Ammon's horn (tissue), 1 donor: Measurements from ENCODE around the gene COL26A1.
A peak's percentile ranks its signal among the peaks of the same experiment; 100 is the strongest.

ENCODE experiments used
- DNase-seq: peaks from one replicate; pipeline ENCODE4 v3.0.0-alpha.2; 2016; ENCODE audit warnings: low spot score

COL26A1 gene

DNA sequence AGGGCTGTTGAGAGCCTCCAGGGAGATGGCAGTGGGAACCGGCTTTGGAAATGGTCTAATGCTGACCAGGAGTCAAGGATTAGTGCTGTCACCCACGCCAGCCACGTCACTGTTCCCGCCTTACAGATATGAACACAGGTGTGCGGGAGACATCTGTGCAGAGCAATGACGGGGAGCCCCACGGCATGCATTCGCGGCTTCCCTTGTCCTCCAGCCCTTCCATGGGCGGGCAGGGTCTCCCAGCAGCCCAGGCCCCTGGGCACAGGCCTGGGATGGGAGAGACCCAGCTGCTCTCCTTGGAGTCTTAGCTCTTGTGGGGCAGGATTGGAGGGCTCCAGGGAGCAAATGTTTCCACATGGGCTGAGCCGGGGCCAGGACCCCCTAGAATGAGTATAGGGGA is 172.2 kb downstream of the COL26A1 start:
- no peak for DNase-seq

DNA sequence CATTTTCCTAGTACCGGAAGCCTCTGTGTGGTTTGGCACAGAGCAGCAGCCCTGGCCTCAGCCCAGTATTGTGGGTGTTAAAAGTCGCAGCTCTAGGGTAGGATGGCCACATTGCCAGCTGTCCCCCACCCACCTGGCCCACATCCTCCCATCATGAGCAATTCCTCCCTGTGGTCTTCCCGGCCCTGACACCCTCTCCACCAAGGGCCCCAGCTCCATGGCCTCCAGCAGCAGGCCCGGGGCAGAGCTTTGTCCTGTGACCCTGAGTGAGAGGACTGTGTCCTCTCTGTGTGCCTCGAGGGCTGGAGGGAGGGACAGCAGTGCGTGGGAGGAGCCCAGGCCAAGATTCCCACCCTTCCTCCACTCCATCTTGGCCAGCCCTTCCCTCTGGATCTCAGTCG is 172.7 kb downstream of the COL26A1 start:
- DNase-seq = no peak

DNA sequence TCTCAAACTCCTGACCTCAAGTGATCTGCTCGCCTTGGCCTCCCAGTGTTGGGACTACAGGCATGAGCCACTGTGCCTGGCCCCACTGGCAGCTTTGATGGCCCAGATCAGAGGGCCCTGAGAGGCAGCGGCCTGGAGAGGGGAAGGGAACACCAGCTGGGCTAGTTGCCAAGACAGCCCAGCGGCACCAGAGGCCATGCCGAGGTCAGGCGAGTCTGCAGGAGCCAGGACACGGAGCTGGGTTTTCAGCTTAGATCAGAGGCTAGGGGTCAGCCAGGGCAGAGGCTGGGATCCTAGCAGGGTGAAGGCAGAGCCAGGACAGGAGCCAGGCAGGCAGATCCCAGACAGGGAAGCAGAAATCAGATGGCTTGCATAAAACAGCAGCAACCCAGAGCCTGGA is 173.6 kb downstream of the COL26A1 start:
- no peak for DNase-seq

DNA sequence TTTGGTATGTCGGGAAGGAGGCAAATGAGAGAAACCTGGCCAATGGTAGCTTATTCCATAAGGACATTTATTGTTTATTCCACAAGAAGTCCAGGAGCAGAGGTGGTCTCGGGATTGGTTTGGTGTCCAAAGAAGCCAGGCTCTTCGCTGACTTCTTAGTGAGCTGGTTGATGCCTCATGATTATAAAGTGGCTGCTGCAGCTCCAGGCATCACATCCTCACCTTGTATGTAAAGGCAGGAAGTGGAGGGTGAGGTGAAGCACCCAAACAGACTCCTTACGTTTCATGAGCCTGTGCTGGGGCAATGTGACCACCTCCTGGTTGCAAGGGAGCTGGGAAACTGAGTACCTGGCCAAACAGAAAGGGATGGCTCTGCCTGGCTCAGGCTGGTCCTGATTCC is 174.0 kb downstream of the COL26A1 start:
- DNase-seq = no peak

DNA sequence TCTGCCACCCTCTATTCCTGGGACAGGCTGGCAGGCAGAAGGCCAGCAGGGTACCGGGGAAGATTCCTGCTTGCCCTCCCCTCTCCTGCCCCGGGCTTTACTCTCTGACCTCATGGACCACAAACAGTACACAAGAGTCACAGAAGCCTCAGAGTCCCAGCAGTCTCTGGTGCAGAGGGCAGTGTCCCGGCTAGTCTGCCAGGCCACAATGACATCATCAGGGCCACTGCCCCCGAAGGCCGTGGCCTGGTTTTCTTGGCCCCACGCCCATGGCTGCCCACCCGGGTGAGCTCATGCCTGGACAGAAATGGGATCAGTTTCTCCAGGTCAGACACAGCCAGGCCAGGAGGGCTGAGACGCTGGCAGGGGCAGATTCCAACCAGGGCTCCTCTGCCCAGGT is 174.5 kb downstream of the COL26A1 start:
- DNase-seq = no peak

DNA sequence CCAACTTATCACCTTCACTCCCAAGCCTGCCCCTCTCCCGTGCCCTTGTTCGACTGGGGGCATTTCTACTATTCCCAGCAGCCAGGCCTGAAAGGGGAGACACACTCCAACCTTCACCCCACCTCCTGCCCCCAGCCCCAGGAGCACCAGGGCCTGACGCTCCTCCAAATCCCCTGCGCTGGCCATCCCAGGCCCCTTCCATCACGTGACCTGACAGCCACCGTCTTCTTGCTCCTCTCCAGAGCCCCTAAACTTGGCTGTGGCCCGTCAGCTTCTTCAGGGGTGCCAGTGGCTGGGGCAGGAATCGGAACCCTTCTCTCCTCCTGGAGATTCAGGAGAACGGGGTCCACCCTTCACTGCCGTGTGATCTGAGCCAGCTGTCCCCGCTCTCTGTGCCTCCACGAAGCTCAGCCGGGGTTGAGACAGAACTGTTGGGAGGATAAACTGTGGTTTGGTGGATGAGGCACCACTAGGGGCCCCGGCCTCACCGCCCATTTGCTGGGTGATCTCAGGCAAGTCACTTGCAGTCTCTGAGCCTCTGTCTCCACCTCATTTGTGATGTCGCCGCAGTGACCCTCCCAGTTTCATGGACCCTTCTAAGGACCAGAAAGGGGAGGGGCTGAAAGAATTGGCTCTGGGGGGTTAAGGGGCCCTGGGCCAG is 175.4 kb downstream of the COL26A1 start:
- DNase-seq = no peak

DNA sequence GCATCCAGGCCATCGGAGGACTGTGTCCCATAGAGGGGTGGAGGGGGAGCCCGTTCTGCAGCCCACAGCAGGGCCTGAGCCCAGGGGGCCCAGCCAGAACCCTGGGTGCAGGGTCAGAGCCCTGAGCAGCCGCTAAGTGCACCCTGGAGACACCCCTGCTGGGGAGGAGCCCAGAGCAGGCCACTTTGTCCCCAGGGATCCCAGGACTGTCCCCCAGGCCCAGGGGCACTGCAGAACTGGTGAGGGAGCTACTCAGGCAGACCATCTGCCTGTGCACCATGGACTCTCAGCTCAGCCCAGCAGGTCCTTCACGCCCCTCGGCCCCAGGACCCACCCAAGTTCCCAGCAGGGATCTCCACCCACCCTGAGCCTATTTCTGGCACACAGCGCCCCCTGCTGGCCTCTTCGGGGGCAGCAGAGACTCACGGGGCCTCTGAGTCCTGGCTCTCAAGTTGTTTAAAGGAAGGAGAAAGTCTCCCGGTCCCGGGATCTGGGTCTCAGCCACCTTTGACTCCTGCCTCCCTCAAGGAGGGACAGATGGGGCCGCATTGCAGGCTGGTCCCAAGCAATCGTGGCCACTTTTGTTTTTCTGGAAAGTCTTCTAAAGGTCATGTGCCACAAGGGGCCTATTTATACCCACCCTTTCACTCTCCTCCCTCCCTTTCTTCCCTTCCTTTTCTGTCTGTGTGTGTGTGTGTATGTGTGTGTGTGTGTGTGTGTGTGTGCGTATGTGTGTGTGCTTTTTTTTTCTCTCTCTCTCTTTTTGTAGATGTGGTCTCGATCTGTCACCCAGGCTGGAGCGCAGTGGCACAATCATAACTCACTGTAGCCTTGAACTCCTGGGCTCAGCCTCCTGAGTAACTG is 176.2 kb downstream of the COL26A1 start:
- DNase-seq = peak; percentile 39

DNA sequence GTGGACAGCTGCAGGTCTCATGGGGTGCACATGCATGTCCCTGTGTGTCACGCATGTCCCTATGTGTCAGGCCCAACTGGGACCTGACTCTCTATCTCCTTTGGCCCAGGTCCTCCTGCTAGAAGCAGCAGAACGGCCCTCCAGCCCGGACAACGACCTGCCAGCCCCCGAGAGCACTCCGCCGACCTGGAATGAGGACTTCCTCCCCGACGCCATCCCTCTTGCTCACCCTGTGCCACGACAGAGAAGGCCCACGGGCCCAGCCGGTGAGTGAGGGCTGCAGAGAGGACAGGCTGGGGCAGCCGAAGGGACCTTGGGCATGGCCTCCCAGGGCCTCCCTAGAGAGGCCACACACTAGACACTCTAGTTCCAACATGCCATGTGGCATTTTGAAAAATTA is 177.1 kb downstream of the COL26A1 start:
- DNase-seq = no peak

DNA sequence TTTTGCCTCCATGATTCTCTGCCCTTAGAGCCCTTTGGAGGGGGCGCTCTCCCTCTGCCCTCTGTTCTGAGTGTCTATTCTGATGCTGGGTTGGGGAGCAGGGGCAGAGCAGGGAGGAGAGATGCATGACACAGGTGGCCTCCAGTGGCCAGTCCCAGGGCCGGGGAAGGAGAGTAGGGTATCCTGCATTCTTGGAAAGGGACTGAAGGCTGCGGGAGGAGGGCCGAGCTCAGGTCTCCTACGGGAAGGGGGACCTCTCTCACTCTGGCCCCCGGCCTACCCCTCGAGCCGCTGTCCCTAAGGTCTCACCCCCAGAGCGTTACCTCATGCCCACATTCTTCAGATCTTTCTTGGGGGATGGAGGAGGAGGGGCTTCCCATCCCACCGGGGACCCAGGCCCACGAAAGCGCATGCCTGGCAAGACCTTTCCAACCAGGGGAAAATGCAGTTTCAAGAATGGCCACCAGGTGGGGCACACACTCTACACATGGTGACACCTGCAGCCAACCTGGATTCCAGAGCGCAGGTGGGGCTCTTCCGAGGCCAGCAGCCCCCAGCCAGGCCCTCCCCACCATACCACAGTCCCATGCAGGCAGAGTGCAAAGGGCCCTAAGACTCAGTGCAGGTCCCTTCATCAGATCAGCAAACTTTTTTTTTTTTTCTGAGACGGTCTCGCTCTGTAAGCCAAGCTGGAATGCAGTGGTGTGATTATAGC is 180.0 kb downstream of the COL26A1 start:
- peak; percentile 63 for DNase-seq

DNA sequence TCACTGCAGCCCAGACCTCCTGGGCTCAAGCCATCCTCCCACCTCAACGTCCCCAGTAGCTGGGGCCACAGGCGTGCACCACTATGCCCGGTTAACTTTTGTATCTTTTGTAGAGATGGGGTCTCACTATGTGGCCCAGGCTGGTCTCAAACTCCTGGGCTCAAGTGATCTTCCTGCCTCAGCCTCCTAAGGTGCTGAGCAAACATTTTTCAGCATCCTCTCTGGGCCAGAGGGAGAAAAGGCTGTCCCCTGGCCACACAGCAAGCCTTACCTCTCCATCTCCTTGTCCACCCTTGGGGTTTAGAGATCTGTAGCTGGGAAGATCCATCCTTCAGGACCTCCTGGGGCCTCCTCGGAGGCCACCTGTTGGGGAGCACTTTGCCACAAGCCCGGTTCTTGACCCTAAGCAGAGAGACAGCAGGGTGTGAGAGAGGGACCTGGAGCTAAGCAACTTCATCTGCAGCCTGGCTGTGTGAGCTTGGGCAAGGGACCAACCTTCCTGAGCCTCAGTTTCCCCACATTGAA is 180.6 kb downstream of the COL26A1 start:
- DNase-seq = no peak

DNA sequence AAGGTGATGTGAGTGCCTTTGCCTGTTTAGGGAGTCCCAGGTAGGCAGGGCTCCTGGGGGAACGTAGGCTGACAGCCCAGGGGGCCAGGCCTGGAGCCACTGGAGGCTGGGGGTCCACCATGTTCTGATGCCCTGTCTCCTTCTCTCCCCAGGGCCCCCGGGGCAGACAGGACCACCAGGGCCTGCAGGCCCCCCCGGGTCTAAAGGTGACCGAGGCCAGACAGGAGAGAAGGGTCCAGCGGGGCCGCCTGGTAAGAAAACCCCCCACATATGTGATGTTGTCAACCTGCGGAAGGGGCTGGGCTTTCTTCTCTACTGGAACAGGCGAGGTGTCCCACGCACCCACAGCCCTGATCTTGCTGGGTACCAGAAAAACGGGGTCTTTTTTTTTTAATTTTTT is 181.2 kb downstream of the COL26A1 start:
- no peak for DNase-seq

DNA sequence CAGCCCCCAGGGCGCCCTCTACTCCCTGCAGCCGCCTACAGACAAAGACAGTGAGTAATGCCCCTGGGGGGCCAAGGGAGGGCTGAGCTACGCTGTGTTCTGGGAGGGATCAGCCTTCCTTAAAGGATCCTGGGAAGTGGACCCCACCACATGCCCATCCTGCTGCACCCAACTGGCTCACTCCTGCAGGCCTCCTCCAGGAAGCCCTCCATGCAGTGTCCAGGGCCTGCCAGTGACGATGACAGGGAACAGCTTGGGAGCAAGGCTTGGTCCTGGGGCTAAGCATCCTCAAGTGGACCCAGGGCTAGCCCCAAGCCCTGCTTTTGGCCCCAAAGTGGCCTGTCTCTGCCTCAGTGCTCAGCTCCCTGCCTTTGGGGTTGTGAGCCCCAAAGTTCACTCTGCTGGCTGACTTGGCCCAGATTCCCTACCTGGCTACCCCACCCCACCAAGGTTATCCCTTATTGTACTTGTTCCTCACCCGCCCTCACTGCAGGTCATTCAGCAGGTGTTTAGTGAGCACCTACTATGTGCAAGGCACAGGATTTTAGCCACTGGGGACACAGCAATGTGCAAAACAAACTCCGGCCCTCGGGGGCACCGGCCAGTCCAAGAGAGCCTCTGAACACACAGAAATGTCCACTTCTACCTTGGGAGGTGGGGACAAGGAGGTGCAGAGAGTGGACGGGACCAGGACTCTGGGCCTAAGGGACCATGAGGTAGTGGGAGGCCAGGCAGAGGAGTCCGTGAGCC is 182.9 kb downstream of the COL26A1 start:
- DNase-seq = no peak

DNA sequence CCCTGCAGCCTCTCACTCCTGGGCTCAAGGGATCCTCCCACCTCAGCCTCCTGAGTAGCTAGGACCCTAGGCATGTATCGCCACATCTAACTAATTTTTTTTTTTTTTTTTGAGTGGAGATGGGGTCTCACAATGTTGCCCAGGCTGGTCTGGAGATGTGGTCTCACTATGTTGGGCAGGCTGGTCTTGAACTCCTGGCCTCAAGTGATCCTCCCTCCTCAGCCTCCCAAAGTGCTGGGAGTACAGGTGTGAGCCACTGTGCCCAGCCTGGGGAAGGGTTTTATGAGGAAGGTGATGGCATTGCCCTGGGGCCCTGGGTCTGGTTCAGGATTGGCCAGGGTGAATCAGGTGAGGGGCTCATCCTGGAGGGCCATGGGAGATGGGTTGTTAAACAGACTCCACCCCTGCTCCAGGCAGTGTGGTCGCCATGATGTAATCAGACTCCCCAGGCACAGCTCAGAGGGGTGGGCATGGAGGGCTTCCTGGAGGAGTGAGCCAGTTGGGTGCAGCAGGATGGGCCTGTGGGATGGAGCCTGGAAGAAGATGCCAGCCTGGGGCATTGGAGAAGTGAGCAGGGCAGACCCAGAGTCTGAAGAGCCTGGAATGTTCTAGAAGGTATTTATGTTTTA is 183.7 kb downstream of the COL26A1 start:
- DNase-seq = no peak

DNA sequence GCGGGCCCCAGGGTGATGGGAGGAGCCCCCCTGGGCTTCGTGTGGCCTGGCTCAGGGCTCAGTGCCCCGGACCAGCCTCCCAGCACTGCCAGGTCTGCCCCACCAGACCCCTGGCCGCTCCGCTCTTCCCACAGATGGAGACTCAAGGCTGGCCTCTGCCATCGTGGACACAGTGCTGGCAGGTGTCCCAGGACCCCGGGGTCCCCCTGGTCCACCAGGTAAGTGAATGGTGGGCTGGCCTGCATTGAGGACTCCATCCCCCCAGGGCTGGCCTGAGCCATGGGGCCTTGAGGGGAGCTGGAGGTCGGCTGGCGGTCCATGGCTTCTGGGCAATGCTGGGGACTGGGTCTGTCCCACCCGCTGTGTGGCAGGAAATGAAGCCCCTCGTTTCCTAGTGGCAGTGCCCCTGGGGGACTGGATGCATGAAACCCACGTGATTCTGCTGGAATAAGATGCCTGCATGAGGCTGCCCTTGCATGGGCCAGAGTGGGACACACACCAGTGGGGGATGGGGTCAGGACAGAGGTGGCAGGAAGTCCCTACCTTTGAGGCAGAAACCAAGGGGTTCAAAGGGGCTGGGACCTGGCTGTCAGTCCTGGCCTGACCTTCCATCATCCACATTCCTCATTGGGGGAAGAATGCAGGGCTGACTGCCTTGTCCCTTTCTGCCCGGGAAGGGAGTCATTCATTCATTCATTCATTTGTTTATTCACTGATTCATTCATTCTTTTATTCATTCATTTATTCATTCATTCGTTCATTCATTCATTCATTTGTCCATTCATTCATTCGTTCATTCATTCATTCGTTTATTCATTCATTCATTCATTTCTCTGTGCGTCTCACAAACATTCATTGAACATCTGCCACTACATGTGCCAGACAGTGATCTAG is 184.6 kb downstream of the COL26A1 start:
- no peak for DNase-seq

DNA sequence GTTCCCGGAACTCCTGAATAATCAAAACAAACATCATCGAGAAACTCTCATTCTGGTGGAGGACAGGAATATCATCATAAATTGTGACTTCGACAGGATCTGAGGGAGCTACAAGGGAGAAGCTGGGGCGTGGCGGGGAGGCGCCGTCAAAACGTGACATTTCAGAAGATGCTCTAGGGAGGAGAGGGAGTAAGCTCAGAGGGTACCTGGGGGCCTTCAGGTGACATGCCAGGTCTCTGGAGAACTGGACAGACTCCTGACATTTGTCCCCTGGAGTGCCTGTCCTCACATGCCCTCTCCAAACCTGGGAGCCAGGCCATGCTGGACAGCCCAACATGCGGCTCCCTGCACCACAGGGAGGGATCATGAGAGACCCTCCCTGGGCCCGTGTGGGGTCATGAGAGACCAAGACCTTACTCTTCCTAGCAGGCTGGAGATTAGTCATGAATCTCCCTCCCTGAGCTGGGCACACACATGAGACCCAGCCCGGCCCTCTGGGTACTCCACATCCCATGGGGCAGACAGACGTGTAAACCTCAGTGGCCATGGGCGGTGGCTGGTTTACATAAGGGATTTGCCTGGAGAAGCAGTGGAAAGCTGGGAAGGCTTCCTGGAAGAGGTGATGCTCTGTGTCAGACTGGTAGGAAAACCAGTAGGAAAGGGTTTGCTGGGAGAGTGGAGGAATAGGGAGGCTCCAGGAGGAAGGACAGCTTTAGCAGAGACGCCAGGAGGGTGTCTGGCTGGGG is 185.4 kb downstream of the COL26A1 start:
- no peak for DNase-seq

DNA sequence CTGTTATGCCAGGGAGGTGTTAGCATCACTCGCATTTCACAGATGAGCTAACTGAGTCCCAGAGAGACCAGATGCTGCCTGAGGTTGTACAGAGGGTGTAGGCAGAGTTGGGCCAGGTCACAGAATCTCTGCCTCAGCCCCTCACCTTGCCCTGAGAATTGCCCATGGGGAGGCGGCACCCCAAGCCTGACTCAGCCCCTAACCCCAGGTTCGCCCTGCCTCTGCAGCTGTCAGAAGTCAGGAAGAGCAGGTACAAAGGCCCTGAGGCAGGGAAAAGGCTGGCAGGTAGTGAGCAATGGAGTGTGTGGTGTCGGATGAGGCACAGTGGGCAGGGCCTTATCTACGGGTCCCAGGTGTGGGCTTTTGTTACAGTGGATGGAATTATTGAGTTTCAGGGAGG is 187.1 kb downstream of the COL26A1 start:
- DNase-seq = no peak

DNA sequence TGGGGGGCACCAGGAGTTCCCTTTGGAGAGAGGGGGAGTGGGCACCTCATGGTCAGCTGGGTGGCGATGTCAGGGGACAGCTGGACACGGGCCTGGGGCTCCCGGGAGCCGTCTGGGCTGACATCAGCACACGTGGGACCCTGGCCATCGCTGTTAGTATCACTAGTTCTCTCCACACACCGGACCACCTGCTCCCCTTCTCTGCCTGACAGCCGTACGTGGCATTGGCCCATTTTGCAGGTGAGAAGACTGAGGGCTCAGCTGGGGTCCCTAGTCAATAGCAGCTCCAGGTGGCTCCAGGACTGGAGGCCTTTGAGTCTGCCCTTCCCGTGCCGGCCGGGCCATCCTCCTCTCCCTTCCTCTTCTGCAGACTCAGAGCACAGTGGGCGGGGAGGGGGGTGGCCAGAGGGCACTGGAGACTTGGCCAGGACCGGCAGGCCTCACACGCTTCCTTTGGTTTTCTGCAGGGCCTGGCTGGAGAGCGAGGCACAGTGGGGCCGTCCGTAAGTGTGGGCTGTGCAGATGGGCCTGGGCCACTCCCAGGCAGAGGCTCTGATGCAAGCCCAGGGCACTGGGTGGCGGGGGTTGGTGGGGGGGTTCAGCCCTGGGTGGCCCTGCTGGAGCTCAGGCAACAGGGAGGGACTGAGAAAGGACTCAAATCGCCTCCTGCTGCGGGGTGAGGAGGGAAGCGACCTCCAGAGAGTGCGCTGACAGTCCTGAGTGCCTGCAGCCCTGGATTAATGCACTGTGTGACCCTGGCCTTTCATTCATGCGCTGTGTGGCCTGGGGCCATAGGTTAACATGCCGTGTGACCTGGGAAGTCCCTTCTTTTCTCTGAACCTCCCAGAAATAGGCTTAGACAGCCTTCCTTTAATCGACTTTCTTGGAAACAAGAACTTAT is 188.2 kb downstream of the COL26A1 start:
- no peak for DNase-seq

DNA sequence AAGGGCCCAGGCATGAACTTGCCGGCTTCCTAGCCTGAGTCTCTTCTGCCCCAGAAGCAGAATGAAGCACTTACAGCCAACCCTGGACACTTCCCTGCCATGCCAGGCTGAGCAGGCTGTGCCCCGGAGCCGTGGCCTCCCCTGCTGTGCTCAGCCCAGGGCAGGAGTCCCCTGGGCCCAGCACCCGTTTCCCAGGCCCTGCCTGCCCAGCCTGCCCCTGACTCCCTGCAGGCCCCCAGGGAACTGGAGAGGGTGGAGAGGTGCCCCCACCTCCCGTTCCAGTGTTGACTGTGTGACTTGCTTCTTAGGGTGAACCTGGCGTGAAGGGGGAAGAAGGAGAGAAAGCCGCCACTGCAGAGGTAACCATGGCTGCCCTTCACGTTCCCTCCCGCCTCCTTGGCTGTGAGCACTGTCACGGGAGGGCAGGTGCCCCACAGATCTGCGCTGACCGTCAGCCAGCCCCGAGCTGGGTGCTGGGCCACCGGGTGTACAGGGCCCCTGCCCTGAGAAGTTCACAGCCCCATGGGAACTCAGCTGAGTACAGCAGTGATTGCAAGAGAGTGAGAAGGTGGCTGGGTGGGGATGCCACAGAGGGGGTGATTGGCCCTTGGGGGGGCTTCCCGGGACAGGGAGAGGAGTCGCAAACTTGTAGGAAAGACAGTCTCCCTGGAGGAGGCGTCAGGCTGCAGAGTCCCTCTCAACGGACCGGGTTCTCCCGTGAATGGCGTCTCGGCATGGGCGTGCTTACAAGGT is 190.5 kb downstream of the COL26A1 start:
- DNase-seq = no peak
